ENCODE data around the gene SPATA4.

Gene SPATA4

GRCh38 chr4:176189891-176190795, 5.2 kb downstream of the SPATA4 start:
- no peak for DNase-seq

GRCh38 chr4:176188654-176189053, 6.7 kb downstream of the SPATA4 start:
- no peak for DNase-seq

- DNase-seq, result no peak
Observed at GRCh38 chr4:176187624-176188023, 7.8 kb downstream of the SPATA4 start.

GRCh38 chr4:176186671-176187395, 8.6 kb downstream of the SPATA4 start:
- no peak for DNase-seq

- no peak for DNase-seq
Observed at GRCh38 chr4:176186067-176186466, 9.3 kb downstream of the SPATA4 start.

GRCh38 chr4:176185051-176185450, 10.3 kb downstream of the SPATA4 start:
- no peak for DNase-seq

GRCh38 chr4:176163041-176163440, 32.3 kb downstream of the SPATA4 start:
- no peak for DNase-seq

- DNase-seq, result no peak
Observed at GRCh38 chr4:176156656-176157055, 38.7 kb downstream of the SPATA4 start.

- no peak for DNase-seq
Observed at GRCh38 chr4:176153124-176153523, 42.3 kb downstream of the SPATA4 start.

GRCh38 chr4:176150704-176151103, 44.7 kb downstream of the SPATA4 start:
- DNase-seq, result no peak

- DNase-seq, result peak in 1 of 2 donors; percentile 10
Observed at GRCh38 chr4:176150356-176150682, 45.1 kb downstream of the SPATA4 start.

- DNase-seq, result no peak
Observed at GRCh38 chr4:176149680-176150355, 45.6 kb downstream of the SPATA4 start.

- DNase-seq, result no peak
Observed at GRCh38 chr4:176142253-176142652, 53.1 kb downstream of the SPATA4 start.

- DNase-seq, result no peak
Observed at GRCh38 chr4:176139518-176139917, 55.9 kb downstream of the SPATA4 start.

GRCh38 chr4:176137631-176138030, 57.8 kb downstream of the SPATA4 start:
- no peak for DNase-seq

GRCh38 chr4:176134670-176135069, 60.7 kb downstream of the SPATA4 start:
- no peak for DNase-seq

Data from hippocampal formation (tissue), 2 donors.